IMR-90 (cell line): Measurements from ENCODE around the gene ZNF280A. TPM values are rescaled to one million over a fixed set of nuclear protein-coding genes. Genes with fewer than 3 reads are reported as not detected.

ENCODE experiments used
- ATAC-seq: fragments of 200-7000 bp; cut with Tn5 transposase; 2 replicates; pipeline ENCODE4 v1.9.1; 2020; ENCODE audit warnings: low read depth, mild to moderate bottlenecking, moderate library complexity
- BruUV-seq: library from RNA; stranded (reverse); fragments of 400-500 nt; replicated peaks from 2 replicates; lab custom pipeline; 2021; lab: Mats Ljungman, UMichigan
- CTCF ChIA-PET: fragments of 300-600 bp; formaldehyde crosslinking; extraction: SDS; loops from one replicate; lab custom pipeline; 2021; ENCODE audit warnings: antibody characterized with exemption; lab: Yijun Ruan, JAX
- POLR2A ChIA-PET: fragments of 300-600 bp; sonication (Branson Sonifier 250); formaldehyde crosslinking; loops from one replicate; lab custom pipeline; 2022; ENCODE audit warnings: antibody characterized with exemption; ENCODE audit not compliant: unreplicated experiment; lab: Charles Lee
- DNase-seq: peaks from one replicate; pipeline ENCODE4 v3.0.0; 2013
- H2AFZ ChIP-seq: replicated peaks from 2 replicates; pipeline ENCODE3; 2013; ENCODE audit warnings: low read length, mild to moderate bottlenecking; ENCODE audit not compliant: poor library complexity
- H2AK5ac ChIP-seq: 2 replicates; pipeline ENCODE4 v1.6.1; 2013; ENCODE audit warnings: low read depth, low read length, inconsistent platforms
- H2AK9ac ChIP-seq: replicated peaks from 2 replicates; pipeline ENCODE3; 2013; ENCODE audit warnings: mild to moderate bottlenecking, low read depth, low read length, moderate library complexity; ENCODE audit not compliant: poor library complexity
- H2BK120ac ChIP-seq: 2 replicates; pipeline ENCODE4 v1.6.1; 2013; ENCODE audit warnings: low read depth, low read length, inconsistent platforms
- H2BK15ac ChIP-seq: 3 replicates; pipeline ENCODE4 v1.6.1; 2013; ENCODE audit warnings: low read depth, low read length, inconsistent platforms
- H2BK20ac ChIP-seq: 2 replicates; pipeline ENCODE4 v1.6.1; 2013; ENCODE audit warnings: low read depth, mild to moderate bottlenecking, inconsistent platforms, low read length, moderate library complexity
- H2BK5ac ChIP-seq: 2 replicates; pipeline ENCODE4 v1.6.1; 2013; ENCODE audit warnings: mild to moderate bottlenecking, low read depth, low read length, inconsistent platforms; ENCODE audit not compliant: poor library complexity, severe bottlenecking
- H3K14ac ChIP-seq: replicated peaks from 2 replicates; pipeline ENCODE4 v1.6.1; 2013; ENCODE audit warnings: low read depth, low read length, inconsistent platforms
- H3K18ac ChIP-seq: 2 replicates; pipeline ENCODE4 v1.6.1; 2013; ENCODE audit warnings: low read depth, low read length, control low read depth
- H3K23ac ChIP-seq: 2 replicates; pipeline ENCODE4 v1.6.1; 2013; ENCODE audit warnings: low read depth, low read length, inconsistent platforms
- H3K27ac ChIP-seq: 2 replicates; pipeline ENCODE4 v1.5.1; 2013; ENCODE audit warnings: mild to moderate bottlenecking, control low read depth, low read length; ENCODE audit not compliant: insufficient read depth
- H3K27me3 ChIP-seq: 2 replicates; pipeline ENCODE4 v1.6.1; 2013; ENCODE audit warnings: low read length; ENCODE audit not compliant: control insufficient read depth, insufficient read depth
- H3K36me3 ChIP-seq: 2 replicates; pipeline ENCODE4 v1.6.1; 2013; ENCODE audit warnings: low read length, mixed read lengths; ENCODE audit not compliant: control insufficient read depth, insufficient read depth
- H3K4ac ChIP-seq: 2 replicates; pipeline ENCODE4 v1.6.1; 2013; ENCODE audit warnings: low read depth, low read length, inconsistent platforms
- H3K4me1 ChIP-seq: 2 replicates; pipeline ENCODE4 v1.6.1; 2013; ENCODE audit warnings: low read length, mixed read lengths; ENCODE audit not compliant: control insufficient read depth, insufficient read depth
- H3K4me2 ChIP-seq: 2 replicates; pipeline ENCODE4 v1.6.1; 2013; ENCODE audit warnings: low read depth, mild to moderate bottlenecking, control low read depth, low read length, moderate library complexity
- H3K4me3 ChIP-seq: 2 replicates; pipeline ENCODE4 v1.5.1; 2013; ENCODE audit warnings: low read depth, mild to moderate bottlenecking, control low read depth, low read length, moderate library complexity; ENCODE audit not compliant: insufficient read depth
- H3K56ac ChIP-seq: 2 replicates; pipeline ENCODE4 v1.6.1; 2013; ENCODE audit warnings: low read length, inconsistent platforms; ENCODE audit not compliant: insufficient read depth; ENCODE audit errors: extremely low read depth
- H3K79me1 ChIP-seq, 2 experiments: 2 replicates each; pipeline ENCODE4 v1.6.1; 2013; ENCODE audit warnings: low read length in 2 of 2, inconsistent platforms in 1 of 2, low read depth in 1 of 2
- H3K9ac ChIP-seq: 2 replicates; pipeline ENCODE4 v1.6.1; 2013; ENCODE audit warnings: low read depth, low read length, control low read depth
- H3K9me1 ChIP-seq: 2 replicates; pipeline ENCODE4 v1.6.1; 2013; ENCODE audit warnings: low read length, inconsistent platforms; ENCODE audit not compliant: insufficient read depth
- H3K9me3 ChIP-seq: 2 replicates; pipeline ENCODE4 v1.6.1; 2013; ENCODE audit warnings: low read length; ENCODE audit not compliant: control insufficient read depth, insufficient read depth
- H4K20me1 ChIP-seq: 2 replicates; pipeline ENCODE4 v1.6.1; 2013; ENCODE audit warnings: low read length, inconsistent platforms; ENCODE audit not compliant: insufficient read depth
- H4K5ac ChIP-seq: 2 replicates; pipeline ENCODE4 v1.6.1; 2013; ENCODE audit warnings: mild to moderate bottlenecking, low read depth, low read length, control low read depth
- H4K8ac ChIP-seq, 2 experiments: 2 replicates each; pipeline ENCODE4 v1.6.1; 2013; ENCODE audit warnings: low read depth in 2 of 2, low read length in 2 of 2, control low read depth in 1 of 2, inconsistent platforms in 1 of 2
- H4K91ac ChIP-seq: 2 replicates; pipeline ENCODE4 v1.6.1; 2013; ENCODE audit warnings: low read depth, low read length, inconsistent platforms; ENCODE audit not compliant: insufficient read depth
- CHD1 ChIP-seq: IDR thresholded peaks from 2 replicates; pipeline ENCODE4 v1.6.1; 2012; ENCODE audit warnings: low read depth, low read length, improper control_type of control experiment
- RFX5 ChIP-seq: IDR thresholded peaks from 2 replicates; pipeline ENCODE4 v1.8.0; 2012; ENCODE audit warnings: low read depth, mild to moderate bottlenecking, low read length, moderate library complexity
- WGBS, 2 experiments: methylation state at CpG; one replicate each; pipeline versions ENCODE4 v1.1.5 to v1.1.7; 2013; ENCODE audit warnings: missing lambda C conversion rate in 2 of 2; ENCODE audit not compliant: insufficient read length in 1 of 2; ENCODE audit errors: extremely low coverage in 2 of 2; 5-methylcytosine and 5-hydroxymethylcytosine counted together
- dilution Hi-C: fragments of 300-500 bp; cut with HindIII; formaldehyde crosslinking; loops from one replicate; pipeline ENCODE4 v1.14.3; 2018; ENCODE audit warnings: low sequenced_read_pairs; ENCODE audit not compliant: unreplicated experiment
- in situ Hi-C: fragments of 300-500 bp; cut with MboI; formaldehyde crosslinking; loops from 3 replicates; pipeline ENCODE4 v1.14.3; 2019; ENCODE audit warnings: low sequenced_read_pairs, inconsistent platforms, mixed read lengths
- intact Hi-C: fragments of 100-400 bp; cut with micrococcal nuclease; formaldehyde crosslinking; loops from 2 replicates; pipeline ENCODE4 v1.10.0; 2022
- polyA plus RNA-seq, 3 experiments: library from polyadenylated mRNA; depleted of rRNA; stranded (reverse); fragments of >200 nt; gene quantifications; 2 replicates each; pipeline ENCODE4 v1.2.3, GENCODE V29; 2012; ENCODE audit warnings: low replicate concordance in 1 of 3
- total RNA-seq: library from RNA; depleted of rRNA; stranded (reverse); fragments of >200 nt; gene quantifications from 2 replicates; pipeline ENCODE4 v1.2.3, GENCODE V29; 2012

Gene ZNF280A
- total and polyA plus RNA-seq, 2 of the 4 experiments (the other 2 are of a cell fraction), result not detected

GRCh38 chr22:22484023-22484422, 36.0 kb downstream of the ZNF280A start:
- Histone ChIP-seq H3K9me3 (no peaks in the 10 kb centered on the region), H3K9me1 (no peaks in the 10 kb centered on the region), H3K27me3 (no peaks in the 10 kb centered on the region), H3K14ac (no peak overlapping the region), H2BK120ac (no peak overlapping the region), H3K4ac (no peak overlapping the region), H3K4me2 (no peak overlapping the region), H2BK5ac (no peak overlapping the region), H3K18ac (no peak overlapping the region), H3K36me3 (no peaks in the 10 kb centered on the region), H2AFZ (no peak overlapping the region), H3K79me1 (no peaks in the 10 kb centered on the region), H4K8ac (no peak overlapping the region), H4K20me1 (no peaks in the 10 kb centered on the region), H2AK5ac (no peak overlapping the region), H3K56ac (no peak overlapping the region), H2BK15ac (no peak overlapping the region), H3K4me3 (no peak overlapping the region), H3K23ac (no peak overlapping the region), H2AK9ac (no peak overlapping the region), H3K4me1 (no peaks in the 10 kb centered on the region), H4K91ac (no peak overlapping the region), H2BK20ac (no peak overlapping the region), H4K5ac (no peak overlapping the region), H3K27ac (no peak overlapping the region), H3K9ac (no peak overlapping the region)
- ChIA-PET POLR2A (no interaction called here), CTCF (no interaction called here)
- TF ChIP-seq RFX5, result no peak
- no peak for TF ChIP-seq CHD1
- in situ Hi-C loops, result no loop called here
- no peak for ATAC-seq
- DNase-seq, result no peak
- BruUV-seq, result no TSS peak
- WGBS, 2 experiments, result 97% methylated on average over 5 of the region's 11 CpGs; no CpG with 5 or more reads in 1 of the 2 experiments
- intact Hi-C loops, result no loop called here
- dilution Hi-C loops, result no loop called here
